ENCODE data around the gene GPRC5A.

Gene GPRC5A

DNA sequence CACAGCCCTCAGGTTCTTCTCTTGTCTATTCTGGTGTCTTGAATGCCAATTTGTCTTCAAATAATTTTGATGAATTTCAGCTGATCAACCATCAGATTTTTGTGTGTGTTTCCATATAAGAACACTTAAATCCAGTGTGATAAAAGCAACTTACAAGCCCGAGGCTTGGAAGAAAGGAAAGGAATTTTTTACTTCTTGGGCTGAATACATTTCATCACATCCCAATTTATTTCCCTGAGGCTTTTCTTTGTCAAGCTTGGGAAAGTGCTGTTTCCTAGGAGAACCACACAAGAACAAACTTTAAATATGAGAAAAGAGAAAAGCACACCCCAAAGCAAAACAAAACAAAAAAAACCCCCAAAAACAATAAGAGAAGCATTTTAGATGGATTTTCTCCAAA is 34.0 kb downstream of the GPRC5A start:
- no peak overlapping the region for H3K27ac ChIP-seq

DNA sequence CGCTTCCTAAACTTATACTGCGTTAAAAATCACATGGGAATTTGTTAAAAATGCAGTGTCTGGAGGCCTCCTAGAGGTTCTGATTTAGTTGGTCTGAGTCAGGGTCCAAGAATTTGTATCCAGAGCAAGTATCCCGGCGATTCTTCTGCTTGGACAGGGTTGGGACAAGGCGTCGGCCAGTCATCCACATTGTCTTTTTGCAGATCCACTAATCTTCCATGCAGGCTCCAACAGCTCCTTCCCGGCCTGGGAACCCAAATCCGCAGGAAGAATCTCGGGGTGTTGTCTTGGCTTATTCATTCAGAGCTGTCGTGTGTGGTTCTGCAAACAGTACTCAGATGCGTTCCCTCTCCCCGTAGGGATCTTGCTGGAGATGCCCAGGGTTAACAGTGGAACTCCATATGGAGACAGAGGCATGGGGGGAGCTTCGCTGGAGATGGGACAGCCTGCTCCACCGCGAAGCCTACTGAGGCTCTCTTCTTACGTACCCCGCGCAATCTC is 35.3 kb downstream of the GPRC5A start:
- TF ChIP-seq, protein P1, sequence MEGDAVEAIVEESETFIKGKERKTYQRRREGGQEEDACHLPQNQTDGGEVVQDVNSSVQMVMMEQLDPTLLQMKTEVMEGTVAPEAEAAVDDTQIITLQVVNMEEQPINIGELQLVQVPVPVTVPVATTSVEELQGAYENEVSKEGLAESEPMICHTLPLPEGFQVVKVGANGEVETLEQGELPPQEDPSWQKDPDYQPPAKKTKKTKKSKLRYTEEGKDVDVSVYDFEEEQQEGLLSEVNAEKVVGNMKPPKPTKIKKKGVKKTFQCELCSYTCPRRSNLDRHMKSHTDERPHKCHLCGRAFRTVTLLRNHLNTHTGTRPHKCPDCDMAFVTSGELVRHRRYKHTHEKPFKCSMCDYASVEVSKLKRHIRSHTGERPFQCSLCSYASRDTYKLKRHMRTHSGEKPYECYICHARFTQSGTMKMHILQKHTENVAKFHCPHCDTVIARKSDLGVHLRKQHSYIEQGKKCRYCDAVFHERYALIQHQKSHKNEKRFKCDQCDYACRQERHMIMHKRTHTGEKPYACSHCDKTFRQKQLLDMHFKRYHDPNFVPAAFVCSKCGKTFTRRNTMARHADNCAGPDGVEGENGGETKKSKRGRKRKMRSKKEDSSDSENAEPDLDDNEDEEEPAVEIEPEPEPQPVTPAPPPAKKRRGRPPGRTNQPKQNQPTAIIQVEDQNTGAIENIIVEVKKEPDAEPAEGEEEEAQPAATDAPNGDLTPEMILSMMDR (conservative IDR thresholded peaks at IDR 0.05): no peak

More for the DNA sequence above, 34.0 kb downstream of the GPRC5A start:
- TF ChIP-seq, protein P1 (conservative IDR thresholded peaks at IDR 0.05): no peak
- no peak for TF ChIP-seq ZFX (IDR thresholded peaks at IDR 0.05)

DNA sequence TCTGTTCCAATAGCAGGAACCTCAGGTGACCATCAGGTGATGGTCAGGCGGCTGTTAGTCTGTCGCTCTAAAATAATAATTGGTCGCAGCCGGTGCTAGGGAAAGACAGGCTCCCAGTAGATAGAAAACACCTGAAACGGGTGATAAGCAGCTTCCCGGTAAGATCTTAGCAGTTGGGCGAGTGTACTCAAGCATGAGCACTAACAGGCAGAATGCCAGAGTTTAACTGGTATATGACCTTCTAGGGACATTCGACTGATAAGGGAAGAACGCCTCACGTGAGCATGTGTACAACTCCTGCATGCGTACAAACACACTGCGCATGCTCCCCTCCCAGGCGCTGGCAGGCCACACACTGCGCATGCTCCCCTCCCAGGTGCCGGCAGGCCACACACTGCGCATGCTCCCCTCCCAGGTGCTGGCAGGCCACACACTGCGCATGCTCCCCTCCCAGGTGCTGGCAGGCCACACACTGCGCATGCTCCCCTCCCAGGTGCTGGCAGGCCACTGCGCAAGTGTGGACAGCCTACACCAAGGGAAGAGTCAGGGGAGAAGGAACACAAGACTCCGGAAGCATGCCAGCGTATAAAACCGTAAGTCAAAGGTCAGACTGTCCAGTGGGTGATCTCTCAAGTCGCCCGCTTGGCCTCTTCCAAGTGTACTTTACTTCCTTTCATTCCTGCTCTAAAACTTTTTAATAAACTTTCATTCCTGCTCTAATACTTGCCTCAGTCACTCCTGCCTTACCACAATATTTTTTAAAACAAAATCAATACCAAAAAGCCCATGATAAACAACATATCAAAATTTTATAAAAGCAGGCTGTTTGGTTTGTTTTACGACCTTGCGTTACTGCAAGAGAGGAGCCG is 36.1 kb downstream of the GPRC5A start:
- H3K27ac ChIP-seq: no peak overlapping the region
- no peak for TF ChIP-seq ZFX (IDR thresholded peaks at IDR 0.05)
- TF ChIP-seq, protein P1 (conservative IDR thresholded peaks at IDR 0.05): no peak

More for the DNA sequence above, 35.3 kb downstream of the GPRC5A start:
- H3K27ac ChIP-seq: no peak overlapping the region

DNA sequence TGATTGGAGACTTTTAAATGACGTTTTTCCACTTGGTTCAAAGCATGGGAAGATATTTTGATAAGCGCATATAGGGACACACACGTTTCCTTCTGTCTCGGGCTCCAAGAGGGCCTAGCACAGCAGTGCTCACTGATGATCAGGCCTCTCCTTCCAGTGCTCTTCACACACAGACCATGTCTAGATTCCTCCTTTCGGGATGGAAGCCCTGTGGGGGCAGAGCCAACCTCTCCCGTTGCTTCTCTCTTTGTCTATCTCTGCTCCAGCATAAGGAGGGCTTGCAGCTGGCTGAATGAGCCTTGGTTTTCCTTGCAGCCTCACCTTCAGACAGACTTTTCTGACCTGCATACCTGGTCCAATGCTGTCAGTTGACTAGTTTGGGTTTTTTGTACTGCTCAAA is 38.3 kb downstream of the GPRC5A start:
- TF ChIP-seq, protein P1 (conservative IDR thresholded peaks at IDR 0.05): no peak
- TF ChIP-seq ZFX (IDR thresholded peaks at IDR 0.05): no peak
- no peak overlapping the region for H3K27ac ChIP-seq

DNA sequence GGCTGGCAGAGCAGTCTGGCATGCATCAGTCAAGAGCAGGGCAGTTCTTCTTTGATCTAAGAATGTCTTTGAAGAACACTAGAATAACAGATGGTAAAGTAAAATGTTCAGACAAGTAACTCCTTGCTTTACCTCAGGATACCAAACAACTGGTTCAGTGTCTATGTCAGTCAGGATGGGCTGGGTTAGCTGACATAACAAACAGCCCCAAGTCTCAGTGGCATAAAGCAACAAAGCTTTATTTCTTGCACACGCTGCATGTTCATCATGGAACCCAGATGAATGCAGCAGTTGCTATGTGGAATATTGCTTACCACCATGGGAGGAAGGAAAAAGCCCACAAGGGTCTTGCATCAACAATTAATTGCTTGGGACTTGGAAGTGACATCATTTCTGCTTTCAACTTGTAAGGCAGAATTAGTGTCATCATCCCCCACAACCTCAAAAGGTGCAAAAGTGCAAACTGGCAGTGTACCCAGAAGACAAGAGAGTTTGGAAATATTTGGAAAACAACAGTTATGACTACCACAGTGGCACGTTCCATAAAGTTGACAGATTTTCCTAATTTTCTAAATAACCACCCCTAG is 39.4 kb downstream of the GPRC5A start:
- no peak for TF ChIP-seq ZFX (IDR thresholded peaks at IDR 0.05)
- TF ChIP-seq, protein P1 (conservative IDR thresholded peaks at IDR 0.05): no peak
- no peak overlapping the region for H3K27ac ChIP-seq

DNA sequence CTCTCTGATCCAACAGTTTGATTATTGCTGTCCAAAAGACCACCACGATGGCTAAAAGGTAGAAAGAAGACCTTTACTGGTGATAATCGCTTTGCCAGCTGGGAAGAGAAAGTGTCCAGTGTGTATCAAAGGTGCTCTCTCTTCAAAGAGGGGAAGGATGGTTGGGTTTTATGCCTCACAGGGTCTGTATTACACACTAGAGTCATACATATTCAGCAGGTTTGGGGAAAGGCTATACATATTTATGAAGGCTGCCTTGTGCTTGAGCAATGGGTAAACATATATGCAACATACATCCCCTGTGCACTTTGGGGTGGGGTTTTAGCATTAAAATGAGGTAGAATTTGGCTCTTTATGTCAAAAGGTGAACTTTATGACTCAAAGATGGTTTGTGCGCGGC is 42.4 kb downstream of the GPRC5A start:
- TF ChIP-seq, protein P1 (conservative IDR thresholded peaks at IDR 0.05): no peak
- no peak for TF ChIP-seq ZFX (IDR thresholded peaks at IDR 0.05)
- no peak overlapping the region for H3K27ac ChIP-seq

DNA sequence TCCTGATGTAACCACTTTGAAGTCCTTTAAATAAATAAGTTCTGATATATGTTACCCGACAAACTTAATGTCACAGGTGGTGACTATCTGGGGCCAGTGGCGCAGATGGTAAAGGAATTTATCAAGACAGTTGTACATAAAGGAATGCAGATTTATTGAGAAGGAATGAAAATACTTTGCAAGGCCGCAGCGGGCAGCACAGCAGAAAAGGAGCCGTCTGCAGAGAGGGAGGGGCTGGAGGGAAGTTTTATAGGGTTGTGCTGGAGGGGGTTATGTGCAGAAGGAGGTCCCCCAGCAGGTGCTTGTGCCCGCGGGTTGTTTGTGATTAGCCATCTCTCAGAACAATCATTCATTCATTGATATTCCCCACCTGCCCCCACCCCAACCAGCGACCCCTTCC is 43.2 kb downstream of the GPRC5A start:
- no peak overlapping the region for H3K27ac ChIP-seq
- no peak for TF ChIP-seq ZFX (IDR thresholded peaks at IDR 0.05)
- TF ChIP-seq, protein P1 (conservative IDR thresholded peaks at IDR 0.05): no peak
